OCI-LY3 (cell line): ENCODE results near the gene TMEM37.
A peak's percentile ranks its signal among the peaks of the same experiment; 100 is the strongest.

Source experiments
- H2AFZ ChIP-seq: fragments of 200-600, 300-600 bp; shearing (Covaris generic); 2 replicates; pipeline ENCODE4 v1.6.0; 2014; ENCODE audit warnings: antibody characterized with exemption, low read depth, low read length
- H3K27ac ChIP-seq: fragments of 200-600, 300-600 bp; sonication (generic); 2 replicates; pipeline ENCODE4 v1.5.1; 2014; ENCODE audit warnings: mild to moderate bottlenecking, low read length, moderate library complexity, mixed read lengths
- H3K27me3 ChIP-seq: fragments of 200-600, 300-600 bp; sonication (generic); 2 replicates; pipeline ENCODE4 v1.6.1; 2014; ENCODE audit warnings: low read depth, low read length, mixed read lengths
- H3K36me3 ChIP-seq: fragments of 200-600, 300-600 bp; sonication (generic); replicated peaks from 2 replicates; pipeline ENCODE3; 2014; ENCODE audit warnings: low read depth, low read length, mixed read lengths
- H3K4me1 ChIP-seq: fragments of 300-600, 200-600 bp; sonication (generic); 2 replicates; pipeline ENCODE4 v1.6.1; 2014; ENCODE audit warnings: low read length, mixed read lengths
- H3K4me2 ChIP-seq: fragments of 200-600, 300-600 bp; sonication (generic); 2 replicates; pipeline ENCODE4 v1.6.1; 2014; ENCODE audit warnings: low read length, mixed read lengths
- H3K4me3 ChIP-seq: fragments of 300-600, 200-600 bp; sonication (generic); 2 replicates; pipeline ENCODE4 v1.5.1; 2014; ENCODE audit warnings: antibody characterized with exemption, mild to moderate bottlenecking, low read length, moderate library complexity
- H3K79me2 ChIP-seq: fragments of 300-600, 200-600 bp; shearing (Covaris generic); 2 replicates; pipeline ENCODE4 v1.6.1; 2014; ENCODE audit warnings: mild to moderate bottlenecking, low read length, mixed read lengths
- H3K9ac ChIP-seq: fragments of 300-600, 200-600 bp; shearing (Covaris generic); 2 replicates; pipeline ENCODE4 v1.6.0; 2014; ENCODE audit warnings: mild to moderate bottlenecking, low read length, moderate library complexity
- H3K9me3 ChIP-seq: fragments of 200-600, 300-600 bp; shearing (Covaris generic); 2 replicates; pipeline ENCODE4 v1.6.1; 2014; ENCODE audit warnings: low read length, mixed read lengths; ENCODE audit not compliant: insufficient read depth
- H4K20me1 ChIP-seq: fragments of 200-600, 300-600 bp; sonication (generic); 2 replicates; pipeline ENCODE4 v1.6.1; 2016; ENCODE audit warnings: low read length, mixed read lengths; ENCODE audit not compliant: insufficient read depth
- EZH2phosphoT487 ChIP-seq: fragments of 200-600 bp; shearing (Covaris generic); IDR thresholded peaks from 2 replicates; pipeline ENCODE4 v1.6.1; 2018; ENCODE audit warnings: antibody characterized with exemption, mixed run types, low read depth
- TF ChIP-seq, protein P1 (sequence below): fragments of 200-600, 300-600 bp; sonication (generic); IDR thresholded peaks from 2 replicates; pipeline ENCODE4 v1.5.1; 2014; ENCODE audit warnings: antibody characterized with exemption, low read length, low read depth

TMEM37 gene

GRCh38 chr2:119428488-119429224 lies 3.0 kb upstream of the TMEM37 start:
- H3K79me2 ChIP-seq, result no peaks in the 10 kb centered on the region
- TF ChIP-seq EZH2phosphoT487, result no peak
- H3K9me3 ChIP-seq, result no peaks in the 10 kb centered on the region
- H3K27ac ChIP-seq, result no peak overlapping the region
- H4K20me1 ChIP-seq, result no peaks in the 10 kb centered on the region
- no peak overlapping the region for H3K9ac ChIP-seq
- peaks cover 85% of the 10 kb centered on the region for H3K27me3 ChIP-seq
- no peak overlapping the region for H3K4me2 ChIP-seq
- no peaks in the 10 kb centered on the region for H3K36me3 ChIP-seq
- H3K4me1 ChIP-seq, result peaks cover 26% of the 10 kb centered on the region
- no peak overlapping the region for H3K4me3 ChIP-seq
- no peak overlapping the region for H2AFZ ChIP-seq

GRCh38 chr2:119429225-119429981 lies 2.3 kb upstream of the TMEM37 start:
- Histone ChIP-seq H3K36me3 (no peaks in the 10 kb centered on the region), H3K27ac (no peak overlapping the region), H3K9ac (no peak overlapping the region), H4K20me1 (no peaks in the 10 kb centered on the region), H3K27me3 (peaks cover 85% of the 10 kb centered on the region), H3K4me3 (no peak overlapping the region), H3K79me2 (no peaks in the 10 kb centered on the region), H3K4me2 (no peak overlapping the region), H3K9me3 (no peaks in the 10 kb centered on the region), H3K4me1 (peaks cover 26% of the 10 kb centered on the region), H2AFZ (no peak overlapping the region)
- no peak for TF ChIP-seq EZH2phosphoT487
- TF ChIP-seq, protein P1, sequence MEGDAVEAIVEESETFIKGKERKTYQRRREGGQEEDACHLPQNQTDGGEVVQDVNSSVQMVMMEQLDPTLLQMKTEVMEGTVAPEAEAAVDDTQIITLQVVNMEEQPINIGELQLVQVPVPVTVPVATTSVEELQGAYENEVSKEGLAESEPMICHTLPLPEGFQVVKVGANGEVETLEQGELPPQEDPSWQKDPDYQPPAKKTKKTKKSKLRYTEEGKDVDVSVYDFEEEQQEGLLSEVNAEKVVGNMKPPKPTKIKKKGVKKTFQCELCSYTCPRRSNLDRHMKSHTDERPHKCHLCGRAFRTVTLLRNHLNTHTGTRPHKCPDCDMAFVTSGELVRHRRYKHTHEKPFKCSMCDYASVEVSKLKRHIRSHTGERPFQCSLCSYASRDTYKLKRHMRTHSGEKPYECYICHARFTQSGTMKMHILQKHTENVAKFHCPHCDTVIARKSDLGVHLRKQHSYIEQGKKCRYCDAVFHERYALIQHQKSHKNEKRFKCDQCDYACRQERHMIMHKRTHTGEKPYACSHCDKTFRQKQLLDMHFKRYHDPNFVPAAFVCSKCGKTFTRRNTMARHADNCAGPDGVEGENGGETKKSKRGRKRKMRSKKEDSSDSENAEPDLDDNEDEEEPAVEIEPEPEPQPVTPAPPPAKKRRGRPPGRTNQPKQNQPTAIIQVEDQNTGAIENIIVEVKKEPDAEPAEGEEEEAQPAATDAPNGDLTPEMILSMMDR, result no peak

DNA sequence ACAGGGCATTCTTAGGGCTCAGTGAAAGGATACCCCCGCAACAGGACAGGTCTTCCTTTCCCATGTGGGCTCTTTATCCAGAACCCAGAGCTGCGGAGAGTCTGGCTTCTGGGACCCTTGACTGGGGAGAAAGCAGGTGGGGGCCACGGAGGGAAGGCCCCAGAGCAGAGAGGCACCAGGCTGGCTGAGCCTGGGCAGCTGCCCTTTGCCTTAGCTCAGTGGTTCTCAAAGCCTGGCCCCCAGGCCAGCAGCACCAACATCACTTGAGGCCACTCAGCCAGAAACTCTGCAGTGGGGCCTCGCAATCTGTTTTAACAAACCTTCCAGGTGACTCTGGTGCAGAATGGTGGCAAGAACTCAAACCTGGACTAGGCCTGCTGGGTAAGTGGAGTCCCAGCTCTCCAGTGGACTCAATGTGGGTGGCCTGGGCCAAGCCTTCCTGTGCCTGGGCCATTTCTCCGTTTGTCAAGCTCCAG lies 1.6 kb upstream of the TMEM37 start:
- H3K27ac ChIP-seq, result no peak overlapping the region
- peaks cover 26% of the 10 kb centered on the region for H3K4me1 ChIP-seq
- TF ChIP-seq EZH2phosphoT487, result no peak
- TF ChIP-seq, protein P1, result no peak
- no peak overlapping the region for H3K9ac ChIP-seq
- peaks cover 87% of the 10 kb centered on the region for H3K27me3 ChIP-seq
- H3K4me3 ChIP-seq, result no peak overlapping the region
- H3K36me3 ChIP-seq, result no peaks in the 10 kb centered on the region
- no peaks in the 10 kb centered on the region for H3K9me3 ChIP-seq
- no peak overlapping the region for H2AFZ ChIP-seq
- no peaks in the 10 kb centered on the region for H4K20me1 ChIP-seq
- peak overlapping the region; percentile 88; the same call in 1 of the 2 replicates for H3K4me2 ChIP-seq
- no peaks in the 10 kb centered on the region for H3K79me2 ChIP-seq

DNA sequence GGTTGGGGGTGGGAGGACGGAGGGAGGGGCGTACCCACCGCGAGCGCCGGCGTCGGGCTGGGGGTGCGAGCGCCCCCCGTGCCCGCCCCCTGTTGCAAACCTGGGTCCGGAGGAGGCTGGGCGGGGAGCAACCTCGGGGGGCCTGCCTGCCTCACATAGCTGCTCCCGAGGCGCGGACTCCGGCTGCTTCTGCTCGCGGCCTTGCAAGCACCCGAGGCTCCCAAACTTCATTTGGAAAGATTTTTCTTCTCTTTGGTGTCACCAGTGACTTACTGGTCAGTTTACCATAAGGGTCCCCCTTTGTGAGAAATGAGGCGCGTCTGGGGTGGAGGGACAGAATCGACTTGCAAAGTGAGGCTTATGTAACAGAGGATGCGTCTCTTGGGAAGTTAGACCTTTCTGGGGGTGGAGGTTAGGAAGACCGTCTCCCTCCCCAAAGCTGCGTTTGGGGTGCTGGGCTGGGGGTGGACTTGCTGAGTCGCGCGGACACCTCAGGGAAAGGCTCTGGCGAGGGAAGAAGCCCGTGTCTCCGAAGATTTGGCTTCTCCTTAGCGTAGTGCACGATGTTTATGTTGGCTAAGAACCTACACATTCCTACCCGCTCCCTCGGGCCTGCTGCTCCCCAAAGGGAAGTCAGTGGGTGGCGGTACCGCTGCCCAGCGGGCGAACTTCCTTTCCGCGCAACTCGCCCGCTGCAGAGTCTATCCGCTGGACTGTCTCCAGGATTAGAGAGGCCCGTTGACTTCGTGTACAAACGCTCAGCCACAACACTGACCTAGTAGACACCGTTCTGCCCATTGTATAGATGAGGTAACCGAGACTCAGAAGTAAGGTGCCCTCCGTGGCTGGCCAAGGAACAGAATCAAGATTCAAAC lies 559 bp downstream of the TMEM37 start:
- Histone ChIP-seq H2AFZ (no peak overlapping the region), H4K20me1 (no peaks in the 10 kb centered on the region), H3K27ac (no peak overlapping the region), H3K4me3 (peak overlapping the region; percentile 77), H3K27me3 (peaks cover 73% of the 10 kb centered on the region), H3K4me1 (peaks cover 21% of the 10 kb centered on the region), H3K79me2 (no peaks in the 10 kb centered on the region), H3K4me2 (peak overlapping the region; percentile 88), H3K9me3 (no peaks in the 10 kb centered on the region), H3K36me3 (no peaks in the 10 kb centered on the region), H3K9ac (no peak overlapping the region; the same call in 1 of the 2 replicates)
- no peak for TF ChIP-seq EZH2phosphoT487
- TF ChIP-seq, protein P1, result no peak
